K562 (cell line): ENCODE results near the gene FA2H. TPM values are rescaled to one million over a fixed set of nuclear protein-coding genes. Genes with fewer than 3 reads are reported as not detected.

Experiments used
- ARID1B ChIP-seq: fragments of 450-650 bp; IDR thresholded peaks from 2 replicates; pipeline ENCODE4 v1.6.1; 2016; ENCODE audit warnings: antibody characterized with exemption, mild to moderate bottlenecking, inconsistent platforms
- DACH1 ChIP-seq: fragments of 450-650 bp; IDR thresholded peaks from 2 replicates; pipeline ENCODE4 v1.6.1; 2018; ENCODE audit not compliant: partially characterized antibody
- ESRRA ChIP-seq: fragments of 450-650 bp; IDR thresholded peaks from 2 replicates; pipeline ENCODE4 v1.6.1; 2014; ENCODE audit warnings: low read depth, mild to moderate bottlenecking, moderate library complexity, borderline replicate concordance
- ESRRB ChIP-seq: fragments of 250-450 bp; sonication (Bioruptor Pico); IDR thresholded peaks from 2 replicates; pipeline ENCODE4 v1.5.0; 2020; ENCODE audit warnings: mild to moderate bottlenecking, moderate library complexity, borderline replicate concordance
- GATA2 ChIP-seq: sonication (generic); formaldehyde crosslinking; IDR thresholded peaks from 2 replicates; pipeline ENCODE4 v1.4.0; 2020; ENCODE audit warnings: mild to moderate bottlenecking, missing genetic modification reagents
- HDAC1 ChIP-seq, 2 experiments: fragments of 450-650 bp; IDR thresholded peaks; 2 replicates each; pipeline ENCODE4 v1.6.1; 2016 to 2017; ENCODE audit warnings: inconsistent platforms in 1 of 2, mild to moderate bottlenecking in 1 of 2, moderate library complexity in 1 of 2
- HNRNPK ChIP-seq: fragments of 200-400 bp; formaldehyde crosslinking; IDR thresholded peaks from one replicate; pipeline ENCODE4 v1.6.1; 2018; ENCODE audit warnings: mild to moderate bottlenecking, low read depth, low read length; ENCODE audit not compliant: poor library complexity, severe bottlenecking
- HNRNPUL1 ChIP-seq: fragments of 200-400 bp; formaldehyde crosslinking; IDR thresholded peaks from 2 replicates; pipeline ENCODE4 v1.6.1; 2017; ENCODE audit warnings: low read length
- MLLT1 ChIP-seq, 2 experiments: fragments of 450-650 bp; IDR thresholded peaks; 2 replicates each; pipeline ENCODE4 v1.6.1; 2016
- MTA1 ChIP-seq: fragments of 450-650 bp; IDR thresholded peaks from 2 replicates; pipeline ENCODE4 v1.6.1; 2017; ENCODE audit warnings: borderline replicate concordance
- PHF21A ChIP-seq: fragments of 450-650 bp; IDR thresholded peaks from 2 replicates; pipeline ENCODE4 v1.6.1; 2017; ENCODE audit warnings: low read depth, borderline replicate concordance
- PTTG1 ChIP-seq: fragments of 450-650 bp; IDR thresholded peaks from 2 replicates; pipeline ENCODE4 v1.6.1; 2016; ENCODE audit warnings: low read depth, mild to moderate bottlenecking, missing genetic modification characterization, missing compliant biosample characterization
- RFX1 ChIP-seq: fragments of 450-650 bp; IDR thresholded peaks from 2 replicates; pipeline ENCODE4 v1.6.1; 2016; ENCODE audit warnings: mild to moderate bottlenecking, moderate library complexity
- TAF15 ChIP-seq: fragments of 200-400 bp; formaldehyde crosslinking; IDR thresholded peaks from 2 replicates; pipeline ENCODE4 v1.6.1; 2017; ENCODE audit warnings: mild to moderate bottlenecking, low read depth, low read length, moderate library complexity
- TFAP4 ChIP-seq: sonication (generic); formaldehyde crosslinking; IDR thresholded peaks from 2 replicates; pipeline ENCODE4 v1.8.0; 2022; ENCODE audit warnings: missing genetic modification reagents, mild to moderate bottlenecking, moderate library complexity, borderline replicate concordance
- ZC3H4 ChIP-seq: sonication (generic); formaldehyde crosslinking; IDR thresholded peaks from 2 replicates; pipeline ENCODE4 v1.9.0; 2021; ENCODE audit warnings: missing genetic modification reagents, borderline replicate concordance
- ZFP36 ChIP-seq: fragments of 150-350 bp; IDR thresholded peaks from 2 replicates; pipeline ENCODE4 v1.6.1; 2018; ENCODE audit warnings: low read length, low read depth; ENCODE audit not compliant: partially characterized antibody
- ZKSCAN3 ChIP-seq: fragments of 250-450 bp; sonication (Bioruptor Pico); IDR thresholded peaks from 2 replicates; pipeline ENCODE4 v1.4.0; 2020
- ZNF143 ChIP-seq: sonication (generic); formaldehyde crosslinking; IDR thresholded peaks from 2 replicates; pipeline ENCODE4 v1.9.0; 2022; ENCODE audit warnings: mild to moderate bottlenecking, missing genetic modification reagents
- ZNF165 ChIP-seq: fragments of 250-450 bp; sonication (Bioruptor Pico); IDR thresholded peaks from 2 replicates; pipeline ENCODE4 v1.4.0; 2020; ENCODE audit warnings: borderline replicate concordance
- ZNF444 ChIP-seq: fragments of 250-450 bp; sonication (Bioruptor Pico); IDR thresholded peaks from 2 replicates; pipeline ENCODE4 v1.4.0; 2020; ENCODE audit warnings: mild to moderate bottlenecking, moderate library complexity
- polyA plus RNA-seq, 8 experiments: library from polyadenylated mRNA; depleted of rRNA in 4 of 8; stranded (reverse) in 5 of 8; unstranded in 3 of 8; fragments of >200 nt; fragmentation: Nextera tagmentation in 2 of 8; fragmentation: Illumina TruSeq in 1 of 8; extraction: Ambion mirVana in 2 of 8; extraction: Trizol in 1 of 8; gene quantifications; 2 replicates each; pipeline versions ENCODE4 v1.2.1 to v1.2.3, GENCODE V29; 2011 to 2014; ENCODE audit warnings: inconsistent platforms in 1 of 8, missing spikeins in 1 of 8
- total RNA-seq, 7 experiments: library from RNA; depleted of rRNA in 6 of 7; stranded (reverse); fragments of >200 nt in 6 of 7; fragmentation: Illumina TruSeq in 2 of 7; extraction: Trizol in 2 of 7; gene quantifications; 2 replicates each; pipeline versions ENCODE4 v1.2.1 to v1.2.3, GENCODE V29; 2011 to 2021; ENCODE audit warnings: low replicate concordance in 1 of 7
- TF ChIP-seq, protein P1 (sequence below): IDR thresholded peaks from 2 replicates; pipeline ENCODE4 v1.6.1; 2016; ENCODE audit warnings: missing genetic modification characterization, missing compliant biosample characterization
- TF ChIP-seq, protein P2 (sequence below): fragments of 450-650 bp; formaldehyde crosslinking; IDR thresholded peaks from 2 replicates; pipeline ENCODE4 v1.4.0; 2022; ENCODE audit warnings: missing genetic modification characterization

The FA2H gene
- total and polyA plus RNA-seq, 9 of the 15 experiments (the other 6 are each of a cell fraction or from before 2014, with no cell fraction given), result not detected

DNA sequence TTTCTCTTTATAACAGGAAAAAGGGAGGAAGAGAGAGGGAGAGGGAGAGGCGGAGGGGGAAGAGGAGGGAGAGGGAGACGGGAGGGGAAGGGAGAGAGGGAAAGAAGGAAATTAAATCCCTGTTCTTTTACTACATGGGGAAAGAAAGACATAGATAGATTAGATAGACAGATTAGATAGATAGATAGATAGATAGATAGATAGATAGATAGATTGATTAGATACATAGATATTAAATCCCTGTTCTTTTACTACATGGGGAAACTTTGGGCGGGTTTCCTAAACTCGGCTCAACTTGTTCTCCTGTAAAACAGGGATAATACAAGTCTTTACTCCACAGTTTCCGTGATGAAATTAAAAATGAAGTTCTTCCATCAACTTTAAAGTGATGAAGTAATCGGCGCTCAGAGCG is 108.6 kb downstream of the FA2H start (continued):
- no peak for TF ChIP-seq HNRNPK
- no peak for TF ChIP-seq TFAP4
- no peak for TF ChIP-seq PTTG1 (tag)
- TF ChIP-seq ZNF165 (CRISPR knock-in tag), result no peak
- TF ChIP-seq RFX1, result no peak
- peak; percentile 81 for TF ChIP-seq GATA2 (CRISPR knock-in tag)
- no peak for TF ChIP-seq ESRRB (CRISPR knock-in tag)
- no peak for TF ChIP-seq ZNF143 (CRISPR knock-in tag)
- TF ChIP-seq, protein P1, sequence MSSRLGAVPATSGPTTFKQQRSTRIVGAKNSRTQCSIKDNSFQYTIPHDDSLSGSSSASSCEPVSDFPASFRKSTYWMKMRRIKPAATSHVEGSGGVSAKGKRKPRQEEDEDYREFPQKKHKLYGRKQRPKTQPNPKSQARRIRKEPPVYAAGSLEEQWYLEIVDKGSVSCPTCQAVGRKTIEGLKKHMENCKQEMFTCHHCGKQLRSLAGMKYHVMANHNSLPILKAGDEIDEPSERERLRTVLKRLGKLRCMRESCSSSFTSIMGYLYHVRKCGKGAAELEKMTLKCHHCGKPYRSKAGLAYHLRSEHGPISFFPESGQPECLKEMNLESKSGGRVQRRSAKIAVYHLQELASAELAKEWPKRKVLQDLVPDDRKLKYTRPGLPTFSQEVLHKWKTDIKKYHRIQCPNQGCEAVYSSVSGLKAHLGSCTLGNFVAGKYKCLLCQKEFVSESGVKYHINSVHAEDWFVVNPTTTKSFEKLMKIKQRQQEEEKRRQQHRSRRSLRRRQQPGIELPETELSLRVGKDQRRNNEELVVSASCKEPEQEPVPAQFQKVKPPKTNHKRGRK (tag), result peak; percentile 80
- peak; percentile 97 for TF ChIP-seq DACH1
- no peak for TF ChIP-seq ZKSCAN3 (CRISPR knock-in tag)
- no peak for TF ChIP-seq HNRNPUL1
- TF ChIP-seq ARID1B, result no peak
- TF ChIP-seq MLLT1 (IDR thresholded peaks at IDR 0.05), result peak in 1 of 2 experiments; percentile 38; a peak in 1 of 4 replicates
- 0 out of 2 replicates have a peak, but pooled peaks have one; percentile 13 for TF ChIP-seq ZC3H4
- no peak for TF ChIP-seq ESRRA
- no peak for TF ChIP-seq ZNF444
- no peak for TF ChIP-seq ZFP36
- TF ChIP-seq, protein P2, sequence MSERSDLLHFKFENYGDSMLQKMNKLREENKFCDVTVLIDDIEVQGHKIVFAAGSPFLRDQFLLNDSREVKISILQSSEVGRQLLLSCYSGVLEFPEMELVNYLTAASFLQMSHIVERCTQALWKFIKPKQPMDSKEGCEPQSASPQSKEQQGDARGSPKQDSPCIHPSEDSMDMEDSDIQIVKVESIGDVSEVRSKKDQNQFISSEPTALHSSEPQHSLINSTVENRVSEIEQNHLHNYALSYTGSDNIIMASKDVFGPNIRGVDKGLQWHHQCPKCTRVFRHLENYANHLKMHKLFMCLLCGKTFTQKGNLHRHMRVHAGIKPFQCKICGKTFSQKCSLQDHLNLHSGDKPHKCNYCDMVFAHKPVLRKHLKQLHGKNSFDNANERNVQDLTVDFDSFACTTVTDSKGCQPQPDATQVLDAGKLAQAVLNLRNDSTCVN (CRISPR knock-in tag), result no peak
- peak; percentile 80 for TF ChIP-seq MTA1
- no peak for TF ChIP-seq PHF21A
- 0 out of 4 replicates have a peak, but pooled peaks of 1 of the 2 experiments have one; percentile 8 for TF ChIP-seq HDAC1 (IDR thresholded peaks at IDR 0.05)
- no peak for TF ChIP-seq TAF15
